Measurements from ENCODE around the gene PTTG1IP.

The PTTG1IP gene

GRCh38 chr21:44848821-44849521 is 24.5 kb downstream of the PTTG1IP start:
- no peak for TF ChIP-seq CTCF (IDR thresholded peaks at IDR 0.05)

GRCh38 chr21:44847261-44848056 is 26.0 kb downstream of the PTTG1IP start:
- TF ChIP-seq CTCF (IDR thresholded peaks at IDR 0.05): no peak

- TF ChIP-seq CTCF (IDR thresholded peaks at IDR 0.05): no peak
Observed at GRCh38 chr21:44846485-44847260, 26.8 kb downstream of the PTTG1IP start.

GRCh38 chr21:44846224-44846484 is 27.3 kb downstream of the PTTG1IP start:
- no peak for TF ChIP-seq CTCF (IDR thresholded peaks at IDR 0.05)

GRCh38 chr21:44845418-44846223 is 27.9 kb downstream of the PTTG1IP start:
- TF ChIP-seq CTCF (IDR thresholded peaks at IDR 0.05): peak; percentile 20; the same call in 1 of the 2 replicates

- no peak for TF ChIP-seq CTCF (IDR thresholded peaks at IDR 0.05)
Observed at GRCh38 chr21:44844256-44844655, 29.2 kb downstream of the PTTG1IP start.
